Stimulated activated CD4-positive, alpha-beta T cell treated with anti-CD3 and anti-CD28 coated beads, Interleukin-4, amount 100 ng/mL, for 1 hour (primary cell): ENCODE measurements around the gene FHAD1.

Experiments used
- DNase-seq: peaks from one replicate; pipeline ENCODE4 v3.0.0-alpha.2; 2020

FHAD1 gene

DNA sequence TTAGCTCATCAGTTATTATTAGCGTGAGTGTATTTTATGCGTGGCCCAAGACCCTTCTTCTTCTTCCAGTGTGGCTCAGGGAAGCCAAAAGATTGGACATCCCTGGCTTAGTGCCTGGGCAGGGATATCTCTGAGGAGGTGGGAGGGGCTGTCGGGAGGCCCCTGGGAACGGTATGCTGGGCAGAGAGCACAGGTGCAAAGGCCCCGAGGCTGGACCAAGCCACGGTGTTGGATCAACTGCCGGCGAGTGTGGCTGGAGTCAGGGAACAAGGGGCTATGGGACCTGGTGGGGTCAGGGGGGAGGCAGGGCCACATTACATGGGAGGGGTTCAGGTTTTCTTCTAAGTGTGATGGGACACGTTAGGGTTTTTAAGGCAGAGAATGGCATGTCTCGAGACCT lies 62.7 kb downstream of the FHAD1 start:
- no peak for DNase-seq

GRCh38 chr1:15310544-15310943 lies 63.5 kb downstream of the FHAD1 start:
- DNase-seq: no peak

DNA sequence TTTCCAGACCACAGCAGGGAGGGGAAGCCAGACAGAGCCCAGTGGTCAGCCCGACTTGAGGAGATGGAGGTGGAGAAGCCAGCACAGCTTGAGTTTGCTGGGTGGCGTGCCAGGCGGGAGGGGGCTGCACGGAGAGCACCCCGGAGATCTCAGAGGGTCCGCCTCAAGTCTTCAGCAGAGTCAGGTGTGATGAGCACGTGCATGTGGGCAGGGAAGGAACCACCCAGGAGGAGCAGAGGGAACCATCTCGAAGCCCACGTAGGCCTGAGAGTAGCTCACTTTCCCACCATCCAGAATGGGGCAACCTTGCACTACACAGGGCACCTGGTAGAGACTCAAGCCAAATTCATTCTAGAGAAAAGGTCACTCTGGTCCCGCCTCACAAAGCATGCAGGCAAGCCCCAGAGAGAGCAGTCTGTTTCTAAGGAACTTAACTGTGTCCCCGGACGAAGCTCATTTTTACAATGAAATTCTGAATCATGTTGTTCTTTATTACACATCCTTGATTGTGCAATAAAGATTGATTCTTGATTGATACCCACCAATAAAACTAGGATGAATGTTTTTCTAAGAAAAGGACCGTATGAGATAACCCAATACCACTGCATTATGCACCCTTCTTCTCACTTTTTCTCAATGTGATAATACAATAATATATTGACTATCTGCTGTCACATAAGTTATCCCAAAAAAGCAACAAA lies 64.2 kb downstream of the FHAD1 start:
- DNase-seq: no peak

DNA sequence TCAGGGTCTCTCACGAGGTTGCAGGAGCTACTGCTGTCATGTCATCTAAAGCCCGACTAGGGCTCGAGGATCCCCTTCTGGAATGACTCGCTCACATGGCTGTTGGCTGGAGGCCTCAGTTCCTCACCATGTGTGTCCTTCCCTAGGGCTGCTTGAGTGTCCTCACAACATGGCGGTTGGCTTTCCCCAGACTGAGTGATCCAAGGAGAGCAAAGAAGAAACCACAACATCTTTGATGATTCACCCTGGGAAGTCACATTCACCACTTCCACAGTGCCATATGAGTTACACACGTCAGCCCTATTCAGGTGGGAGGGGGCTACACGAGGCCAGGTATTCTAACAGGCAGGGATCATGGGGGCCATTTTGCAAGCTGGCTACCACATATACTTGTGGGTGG lies 64.9 kb downstream of the FHAD1 start:
- no peak for DNase-seq

- DNase-seq: no peak
Measured at GRCh38 chr1:15312626-15313411, 65.8 kb downstream of the FHAD1 start.

- no peak for DNase-seq
Measured at GRCh38 chr1:15314328-15315281, 67.6 kb downstream of the FHAD1 start.

GRCh38 chr1:15315815-15316214 lies 68.8 kb downstream of the FHAD1 start:
- DNase-seq: no peak

GRCh38 chr1:15316510-15316909 lies 69.5 kb downstream of the FHAD1 start:
- no peak for DNase-seq

DNA sequence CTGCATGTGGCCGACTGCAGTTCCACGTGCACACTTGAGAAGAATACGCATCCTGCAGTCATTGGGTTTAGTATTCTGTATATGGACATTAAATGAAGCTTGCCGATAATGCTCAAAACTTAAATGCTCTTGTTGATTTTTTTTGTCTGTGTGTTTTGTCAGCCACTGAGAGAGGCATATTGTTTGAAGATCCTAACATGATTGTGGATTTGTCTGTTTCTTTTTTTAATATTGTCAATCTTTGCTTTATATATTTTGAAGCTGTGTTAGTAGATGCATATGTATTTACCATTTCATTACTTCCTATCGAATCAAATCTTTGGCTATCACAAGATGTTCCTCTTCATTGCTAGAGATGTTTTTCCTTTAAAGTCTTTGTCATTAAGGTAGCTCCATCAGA lies 73.2 kb downstream of the FHAD1 start:
- no peak for DNase-seq

- DNase-seq: no peak
Measured at GRCh38 chr1:15321601-15322000, 74.6 kb downstream of the FHAD1 start.

DNA sequence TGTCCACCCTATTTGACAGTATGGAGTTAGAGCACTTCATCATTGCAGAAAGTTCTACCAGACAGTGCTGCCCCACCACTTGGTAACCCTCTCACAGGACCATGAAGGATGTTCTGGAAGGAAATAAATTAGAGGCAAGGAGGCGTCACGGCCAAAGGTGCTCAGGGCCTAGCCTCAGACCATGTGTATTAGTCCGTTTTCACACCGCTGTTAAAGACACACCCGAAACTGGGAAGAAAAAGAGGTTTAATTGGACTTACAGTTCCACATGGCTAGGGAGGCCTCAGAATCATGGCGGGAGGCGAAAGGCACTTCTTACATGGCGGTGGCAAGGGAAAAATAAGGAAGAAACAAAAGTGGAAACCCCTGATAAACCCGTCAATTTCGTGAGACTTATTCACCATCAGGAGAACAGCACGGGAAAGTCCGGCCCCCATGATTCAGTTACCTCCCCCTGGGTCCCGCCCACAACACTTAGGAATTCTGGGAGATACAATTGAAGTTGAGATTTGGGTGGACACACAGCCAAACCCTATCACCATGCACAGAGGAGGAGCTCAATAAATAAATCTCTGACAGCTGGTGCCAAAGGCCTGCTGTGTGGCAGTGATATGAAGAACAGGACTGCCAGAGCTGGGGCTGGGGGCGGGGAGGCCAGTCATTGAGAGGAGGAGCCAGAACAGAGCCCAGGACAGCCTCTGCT lies 75.8 kb downstream of the FHAD1 start:
- peak; percentile 13 for DNase-seq

GRCh38 chr1:15323351-15323988 lies 76.4 kb downstream of the FHAD1 start:
- DNase-seq: peak; percentile 71

DNA sequence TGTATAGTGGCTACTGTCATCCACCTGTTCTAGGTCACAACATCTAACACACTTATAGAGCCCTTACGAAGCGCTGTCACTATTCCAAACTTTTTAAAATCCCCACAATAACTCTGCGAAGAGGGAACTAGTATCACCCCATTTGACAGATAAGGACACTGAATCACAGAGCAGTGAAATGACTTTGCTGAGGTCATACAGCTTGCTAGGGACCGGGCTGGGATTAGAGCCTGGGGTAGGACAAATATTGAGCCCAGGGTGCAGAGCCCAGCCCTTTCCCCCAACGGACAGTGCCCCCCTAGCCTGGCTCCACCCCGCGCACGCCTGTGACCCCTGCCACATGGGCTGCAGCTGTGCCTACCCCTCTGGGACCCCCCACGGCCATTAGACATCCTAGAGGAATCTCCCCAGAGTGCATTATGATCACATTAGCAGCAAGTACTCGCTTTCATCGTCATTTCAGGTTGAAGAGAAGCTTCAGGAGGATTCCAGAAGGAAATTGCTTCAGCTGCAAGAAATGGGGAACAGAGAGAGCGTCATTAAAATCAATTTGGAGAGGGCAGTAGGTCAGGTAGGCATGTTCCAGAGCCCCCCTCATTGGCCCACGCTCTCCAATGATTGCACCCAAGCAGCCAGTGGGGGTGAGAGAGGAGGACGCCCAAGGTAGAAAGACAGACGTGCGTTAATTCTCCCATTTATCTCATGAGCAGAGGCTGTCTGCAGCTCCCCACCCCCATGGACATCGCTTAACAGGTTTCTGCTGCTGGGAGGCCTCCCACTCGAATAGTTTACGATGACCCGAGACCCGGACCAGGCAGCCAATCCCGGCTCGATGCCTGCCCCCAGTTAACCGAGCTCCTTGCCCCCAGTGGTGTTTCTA lies 77.2 kb downstream of the FHAD1 start:
- DNase-seq: no peak

- no peak for DNase-seq
Measured at GRCh38 chr1:15324869-15325335, 77.9 kb downstream of the FHAD1 start.

DNA sequence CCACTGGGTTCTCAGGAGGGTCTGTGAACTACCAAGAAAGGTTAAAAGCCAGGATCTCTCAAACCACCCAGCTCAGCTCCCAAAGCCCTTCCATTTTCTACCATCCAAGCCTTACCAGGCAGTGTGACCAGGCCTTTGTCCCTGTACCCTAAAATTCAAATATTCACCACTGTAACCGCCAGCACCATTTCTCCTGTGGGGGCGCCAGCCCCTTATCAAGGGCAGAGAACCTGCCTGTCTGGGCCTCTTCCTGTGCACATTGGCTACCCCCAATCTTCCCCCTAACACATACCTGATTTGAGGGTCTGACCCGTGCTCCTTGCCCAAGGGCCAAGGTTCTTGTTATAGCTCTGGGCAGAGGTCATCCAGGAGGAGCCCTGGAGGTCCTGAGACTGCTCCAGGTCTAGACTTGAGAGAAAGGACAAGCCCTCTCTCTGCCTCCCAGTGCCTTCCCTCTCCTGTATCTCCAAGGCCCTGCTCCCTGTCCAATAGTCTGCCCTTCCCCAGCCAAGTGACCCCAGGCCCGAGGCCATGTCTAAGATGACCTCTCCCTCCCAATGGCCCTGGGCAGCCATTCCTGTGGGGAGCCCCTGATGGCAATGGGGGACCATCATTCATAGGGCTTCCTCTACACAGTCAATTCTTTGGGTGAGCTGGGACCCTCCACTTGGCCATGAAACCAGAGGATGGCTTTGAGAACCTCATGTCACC lies 78.5 kb downstream of the FHAD1 start:
- DNase-seq: no peak

- no peak for DNase-seq
Measured at GRCh38 chr1:15326691-15327588, 79.9 kb downstream of the FHAD1 start.

DNA sequence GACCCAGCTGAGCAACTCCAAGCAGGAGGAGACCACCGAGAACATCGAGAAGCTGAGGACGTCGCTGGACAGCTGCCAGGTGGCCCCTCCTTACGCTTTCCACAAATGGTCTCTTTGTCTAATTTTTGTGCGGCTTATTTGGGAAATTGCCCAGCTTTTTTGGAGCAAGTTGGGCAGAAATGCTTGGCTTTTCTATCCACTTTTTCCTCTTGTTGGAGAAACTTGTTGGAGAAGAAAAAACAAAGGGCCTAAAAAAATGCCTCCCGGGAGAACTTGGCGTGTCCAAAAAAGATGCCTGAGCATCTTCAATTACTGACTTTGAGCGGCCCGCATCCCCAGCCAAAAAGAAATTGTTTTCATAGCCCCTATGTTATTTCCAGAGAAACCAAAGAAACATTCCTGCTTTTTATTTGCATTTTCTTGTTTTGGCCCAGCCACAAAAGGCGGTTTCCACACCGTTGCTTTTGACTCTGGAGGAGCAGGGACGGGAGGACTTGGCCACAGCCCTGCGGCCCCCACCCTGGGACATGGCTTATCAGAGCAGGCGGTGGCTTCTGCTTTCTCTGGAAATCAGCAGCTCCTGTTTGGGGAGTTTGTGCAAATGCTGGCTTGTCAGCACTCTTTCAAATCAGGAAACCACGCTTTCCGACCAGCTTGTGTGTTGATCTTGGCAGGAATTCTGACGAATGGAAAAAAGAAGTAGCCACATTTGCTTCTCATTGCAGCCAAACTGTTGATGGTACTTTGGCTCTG lies 81.5 kb downstream of the FHAD1 start:
- DNase-seq: no peak

- no peak for DNase-seq
Measured at GRCh38 chr1:15329104-15329820, 82.2 kb downstream of the FHAD1 start.
